Measurements from ENCODE around the gene CAMK2A. TPM values are rescaled to one million over a fixed set of nuclear protein-coding genes. Genes with fewer than 3 reads are reported as not detected.
A peak's percentile ranks its signal among the peaks of the same experiment; 100 is the strongest.

Gene CAMK2A
- total RNA-seq, 6 donors from 2014 or later: 0.29 to 2.4 (median 1.8) TPM; not detected in 1

DNA sequence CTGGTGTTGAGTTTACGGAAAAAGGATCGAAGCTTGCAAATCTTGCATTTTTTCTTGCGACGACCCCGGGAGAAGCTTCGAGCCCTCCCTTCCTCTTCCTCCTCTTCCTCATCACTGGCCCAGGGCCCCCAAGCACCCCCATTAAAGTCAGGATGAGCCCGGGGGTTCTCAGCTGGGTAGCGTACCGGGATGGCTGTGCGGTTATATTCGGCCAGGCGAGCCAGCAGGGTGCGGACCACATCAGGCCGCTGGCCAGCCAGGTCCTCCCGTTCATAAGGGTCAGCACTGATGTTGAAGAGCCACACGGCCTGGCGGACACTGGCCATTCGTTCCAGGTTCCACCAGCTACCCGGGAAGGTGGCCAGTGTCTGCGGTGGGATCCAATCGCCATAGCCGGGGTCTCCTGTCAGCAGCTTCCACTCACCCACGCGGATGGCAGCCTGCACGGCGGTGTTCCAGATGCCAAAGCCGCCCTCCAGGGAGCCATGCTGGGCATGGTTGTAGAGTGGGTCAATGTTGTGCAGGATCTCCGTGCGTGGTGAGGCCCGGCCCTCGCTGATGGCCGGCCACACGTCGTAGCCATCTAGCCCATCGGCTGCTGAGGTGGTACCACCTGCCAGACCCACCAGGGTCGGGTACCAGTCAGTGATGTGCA is 7.8 kb upstream of the CAMK2A start:
- no peak for ATAC-seq (ENCODE audit: low FRiP score in 2 of 2)
- no peaks in the 10 kb centered on the region for H3K9me3 ChIP-seq
- DNase-seq: no peak
- H3K36me3 ChIP-seq: no peaks in the 10 kb centered on the region
- H3K4me3 ChIP-seq: no peak overlapping the region
- 88 to 94% methylated on average over 9 to 36 of the region's 36 CpGs for WGBS, 2 donors
- H3K4me1 ChIP-seq: peaks cover 3 to 9% (median 6%) of the 10 kb centered on the region in 4 donors
- TF ChIP-seq EP300 (IDR thresholded peaks at IDR 0.05) (no peak), POLR2AphosphoS5 (IDR thresholded peaks at IDR 0.05) (no peak), POLR2A (IDR thresholded peaks at IDR 0.05) (no peak)
- TF ChIP-seq, protein P1, sequence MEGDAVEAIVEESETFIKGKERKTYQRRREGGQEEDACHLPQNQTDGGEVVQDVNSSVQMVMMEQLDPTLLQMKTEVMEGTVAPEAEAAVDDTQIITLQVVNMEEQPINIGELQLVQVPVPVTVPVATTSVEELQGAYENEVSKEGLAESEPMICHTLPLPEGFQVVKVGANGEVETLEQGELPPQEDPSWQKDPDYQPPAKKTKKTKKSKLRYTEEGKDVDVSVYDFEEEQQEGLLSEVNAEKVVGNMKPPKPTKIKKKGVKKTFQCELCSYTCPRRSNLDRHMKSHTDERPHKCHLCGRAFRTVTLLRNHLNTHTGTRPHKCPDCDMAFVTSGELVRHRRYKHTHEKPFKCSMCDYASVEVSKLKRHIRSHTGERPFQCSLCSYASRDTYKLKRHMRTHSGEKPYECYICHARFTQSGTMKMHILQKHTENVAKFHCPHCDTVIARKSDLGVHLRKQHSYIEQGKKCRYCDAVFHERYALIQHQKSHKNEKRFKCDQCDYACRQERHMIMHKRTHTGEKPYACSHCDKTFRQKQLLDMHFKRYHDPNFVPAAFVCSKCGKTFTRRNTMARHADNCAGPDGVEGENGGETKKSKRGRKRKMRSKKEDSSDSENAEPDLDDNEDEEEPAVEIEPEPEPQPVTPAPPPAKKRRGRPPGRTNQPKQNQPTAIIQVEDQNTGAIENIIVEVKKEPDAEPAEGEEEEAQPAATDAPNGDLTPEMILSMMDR (IDR thresholded peaks at IDR 0.05): no peak
- peaks cover 0 to 8% (median 4%) of the 10 kb centered on the region in 4 donors for H3K27me3 ChIP-seq
- H3K27ac ChIP-seq: no peak overlapping the region

DNA sequence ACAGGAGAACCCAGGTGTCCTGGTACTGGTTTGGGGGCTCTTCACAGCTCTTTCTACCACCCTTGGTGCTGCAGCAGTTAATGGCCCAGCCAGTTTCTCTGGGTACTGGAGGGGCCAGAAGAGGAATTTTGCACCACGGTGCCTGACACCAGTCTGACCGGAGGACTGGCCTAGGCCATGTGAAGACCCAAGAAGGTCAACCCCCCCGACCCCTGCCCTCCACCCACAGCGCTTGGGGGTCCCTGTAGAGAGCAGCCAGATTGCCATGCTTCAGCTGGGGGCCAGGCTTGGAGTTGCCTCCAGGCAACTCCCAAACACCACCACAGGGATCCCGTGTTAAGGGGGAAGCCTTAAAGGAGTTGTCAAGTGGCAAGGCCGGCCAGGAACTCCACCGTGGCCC is 6.9 kb upstream of the CAMK2A start:
- H3K4me3 ChIP-seq: no peak overlapping the region
- H3K27me3 ChIP-seq: peaks cover 0 to 4% (median 0%) of the 10 kb centered on the region in 4 donors
- no peak overlapping the region for H3K27ac ChIP-seq
- WGBS, 2 donors: 92% methylated on average over 2 to 7 of the region's 7 CpGs
- DNase-seq (no peak), ATAC-seq (ENCODE audit: low FRiP score in 2 of 2) (no peak)
- H3K9me3 ChIP-seq: no peaks in the 10 kb centered on the region
- TF ChIP-seq EP300 (IDR thresholded peaks at IDR 0.05): no peak
- TF ChIP-seq, protein P1 (IDR thresholded peaks at IDR 0.05): no peak
- no peaks in the 10 kb centered on the region for H3K36me3 ChIP-seq
- peaks cover 0 to 7% (median 3%) of the 10 kb centered on the region in 4 donors for H3K4me1 ChIP-seq

DNA sequence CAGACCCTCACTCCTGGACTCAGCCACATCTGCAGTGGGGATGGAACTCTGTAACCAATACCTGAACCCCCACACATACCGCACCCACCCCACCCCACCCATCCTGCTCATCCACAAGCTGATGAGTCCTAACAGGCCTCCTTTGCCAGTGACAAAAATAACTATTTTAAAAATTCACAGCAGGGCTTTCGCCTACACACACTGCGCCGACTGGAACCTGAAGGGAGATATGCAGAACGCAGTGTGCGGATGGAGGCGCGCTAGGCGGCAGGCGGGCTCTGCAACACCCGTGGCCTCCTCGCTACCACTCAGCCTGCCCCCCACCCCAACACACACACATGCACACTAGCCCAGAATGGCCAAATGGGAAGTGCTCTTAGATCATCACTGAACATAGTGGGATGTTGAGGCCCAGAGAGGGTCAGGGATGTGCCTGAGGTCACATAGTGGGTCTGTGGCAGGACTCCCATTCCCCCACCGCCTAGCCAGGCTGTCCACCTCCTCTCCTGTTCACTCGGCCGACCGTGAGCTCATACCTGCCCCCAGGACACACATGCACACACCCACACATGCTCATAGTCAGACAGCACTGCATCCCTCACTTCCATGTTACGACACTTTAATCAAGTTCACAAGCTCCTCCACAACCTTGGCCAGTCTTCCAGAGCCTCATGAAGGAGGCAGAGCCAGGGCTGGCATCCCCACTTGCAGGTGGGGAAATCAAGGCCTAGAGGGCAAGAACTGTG is 6.3 kb upstream of the CAMK2A start:
- TF ChIP-seq POLR2AphosphoS5 (IDR thresholded peaks at IDR 0.05) (no peak), POLR2A (IDR thresholded peaks at IDR 0.05) (no peak), EP300 (IDR thresholded peaks at IDR 0.05) (no peak)
- TF ChIP-seq, protein P1 (IDR thresholded peaks at IDR 0.05): no peak
- peak overlapping the region in 2 of 4 donors; percentile 15 to 57 for H3K27ac ChIP-seq
- no peak overlapping the region for H3K4me3 ChIP-seq
- peaks cover 0 to under 1% (median 0%) of the 10 kb centered on the region in 4 donors for H3K27me3 ChIP-seq
- WGBS, 2 donors: 94 to 95% methylated on average over 13 to 17 of the region's 17 CpGs
- DNase-seq (no peak), ATAC-seq (ENCODE audit: low FRiP score in 2 of 2) (no peak)
- peaks cover 0 to 7% (median 3%) of the 10 kb centered on the region in 4 donors for H3K4me1 ChIP-seq
- H3K9me3 ChIP-seq: no peaks in the 10 kb centered on the region
- no peaks in the 10 kb centered on the region for H3K36me3 ChIP-seq

DNA sequence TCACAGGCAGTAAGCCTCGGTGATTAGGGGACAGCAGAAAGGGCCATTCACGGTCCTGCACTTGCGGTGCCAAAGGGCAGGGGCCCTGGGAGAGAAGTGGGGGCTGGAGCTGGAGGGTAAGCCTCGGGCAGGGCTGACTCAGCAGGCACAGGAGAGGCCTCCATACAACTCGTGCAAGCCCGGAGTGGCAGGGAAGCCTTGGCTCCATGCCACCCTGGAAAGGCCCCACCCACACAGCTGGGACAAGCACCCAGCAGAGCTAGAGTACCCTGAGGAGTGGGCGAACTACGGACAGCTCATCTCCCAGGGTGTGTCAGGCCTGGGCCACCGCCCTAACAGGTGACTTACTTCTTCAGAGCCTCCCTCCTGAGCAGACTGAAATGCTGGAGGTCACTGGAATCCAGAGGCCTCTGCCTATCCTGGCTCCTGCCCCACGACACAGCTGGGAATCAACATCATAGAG is 5.6 kb upstream of the CAMK2A start:
- 53 to 55% methylated on average over 6 to 10 of the region's 10 CpGs for WGBS, 2 donors
- no peaks in the 10 kb centered on the region for H3K36me3 ChIP-seq
- DNase-seq (peak in 1 of 2 donors; percentile 50), ATAC-seq (ENCODE audit: low FRiP score in 2 of 2) (peak in 1 of 2 donors; percentile 4)
- H3K4me3 ChIP-seq: no peak overlapping the region
- H3K27me3 ChIP-seq: no peaks in the 10 kb centered on the region
- TF ChIP-seq EP300 (IDR thresholded peaks at IDR 0.05) (no peak), POLR2A (IDR thresholded peaks at IDR 0.05) (no peak), POLR2AphosphoS5 (IDR thresholded peaks at IDR 0.05) (no peak)
- TF ChIP-seq, protein P1 (IDR thresholded peaks at IDR 0.05): no peak
- no peaks in the 10 kb centered on the region for H3K9me3 ChIP-seq
- H3K4me1 ChIP-seq: peaks cover 0 to 7% (median 3%) of the 10 kb centered on the region in 4 donors
- H3K27ac ChIP-seq: peak overlapping the region in 2 of 4 donors; percentile 15 to 57

Measured in upper lobe of left lung (tissue), 6 donors.